Activated CD8-positive, alpha-beta T cell treated with anti-CD3 and anti-CD28 coated beads for 36 hours (primary cell): ENCODE measurements around the gene ABCC6. TPM values are rescaled to one million over a fixed set of nuclear protein-coding genes. Genes with fewer than 3 reads are reported as not detected.
"Not testable (repeated sequence)": the region's sequence is repeated elsewhere in the genome, so short reads cannot be mapped to it uniquely, and the experiment has no call there.

Experiments
- ATAC-seq: fragments of 200-7000 bp; cut with Tn5 transposase; one replicate; pipeline ENCODE4 v1.10.0; 2021; ENCODE audit warnings: mild to moderate bottlenecking, moderate library complexity
- CTCF ChIA-PET: fragments of 350-600 bp; sonication (Branson Sonifier 250); formaldehyde crosslinking; loops from one replicate; lab custom pipeline; 2021; ENCODE audit warnings: antibody characterized with exemption; lab: Charles Lee
- POLR2A ChIA-PET: fragments of 350-600 bp; sonication (Branson Sonifier 250); formaldehyde crosslinking; loops from one replicate; lab custom pipeline; 2021; ENCODE audit warnings: antibody characterized with exemption; lab: Charles Lee
- DNase-seq: peaks from one replicate; pipeline ENCODE4 v3.0.0-alpha.2; 2020
- H3K27ac Mint-ChIP-seq: one replicate; pipeline ENCODE4 v1.8.0; 2021; ENCODE audit warnings: mild to moderate bottlenecking, mixed read lengths
- H3K27me3 Mint-ChIP-seq: one replicate; pipeline ENCODE4 v1.8.0; 2021; ENCODE audit warnings: mixed read lengths
- H3K36me3 Mint-ChIP-seq: one replicate; pipeline ENCODE4 v1.8.0; 2021; ENCODE audit warnings: low read depth, mixed read lengths
- H3K4me1 Mint-ChIP-seq: one replicate; pipeline ENCODE4 v1.8.0; 2021; ENCODE audit warnings: low read depth, mixed read lengths
- H3K4me3 Mint-ChIP-seq: one replicate; pipeline ENCODE4 v1.8.0; 2021; ENCODE audit warnings: mild to moderate bottlenecking, moderate library complexity, mixed read lengths
- H3K9me3 Mint-ChIP-seq: one replicate; pipeline ENCODE4 v1.8.0; 2021; ENCODE audit warnings: mixed read lengths
- CTCF ChIP-seq: fragments of 200-600 bp; IDR thresholded peaks from one replicate; pipeline ENCODE4 v1.8.0; 2022; ENCODE audit warnings: antibody characterized with exemption, mild to moderate bottlenecking
- intact Hi-C: fragments of 100-400 bp; cut with micrococcal nuclease; formaldehyde crosslinking; loops from one replicate; pipeline ENCODE4 v1.10.0; 2022
- total RNA-seq, 2 experiments: library from RNA; stranded (reverse); gene quantifications; one replicate each; pipeline ENCODE4 v1.2.3, GENCODE V29; 2021

The ABCC6 gene
- total RNA-seq, 2 experiments from 2014 or later = not detected

- no peak for ATAC-seq
- no peak overlapping the region for H3K27ac Mint-ChIP-seq
- POLR2A ChIA-PET = no interaction called here
- H3K4me3 Mint-ChIP-seq = no peak overlapping the region
- CTCF ChIA-PET = no interaction called here
- intact Hi-C loops = no loop called here
- no peak for TF ChIP-seq CTCF
- no peaks in the 10 kb centered on the region for H3K27me3 Mint-ChIP-seq
- H3K4me1 Mint-ChIP-seq = peaks cover 2% of the 10 kb centered on the region
- no peak for DNase-seq
- peaks cover 10% of the 10 kb centered on the region for H3K9me3 Mint-ChIP-seq
- H3K36me3 Mint-ChIP-seq = no peaks in the 10 kb centered on the region
Measured at GRCh38 chr16:16154281-16154951, 68.9 kb downstream of the ABCC6 start.

GRCh38 chr16:16153000-16153399 is 70.3 kb downstream of the ABCC6 start:
- ATAC-seq, H3K27me3 Mint-ChIP-seq, H3K9me3 Mint-ChIP-seq, H3K27ac Mint-ChIP-seq, CTCF ChIA-PET, intact Hi-C loops, H3K4me3 Mint-ChIP-seq, POLR2A ChIA-PET, H3K36me3 Mint-ChIP-seq, DNase-seq, H3K4me1 Mint-ChIP-seq: not testable (repeated sequence)

- no peaks in the 10 kb centered on the region for H3K9me3 Mint-ChIP-seq
- H3K36me3 Mint-ChIP-seq = no peaks in the 10 kb centered on the region
- no peak for TF ChIP-seq CTCF
- CTCF ChIA-PET = no interaction called here
- H3K27me3 Mint-ChIP-seq = no peaks in the 10 kb centered on the region
- no peak overlapping the region for H3K4me3 Mint-ChIP-seq
- no peak overlapping the region for H3K27ac Mint-ChIP-seq
- POLR2A ChIA-PET = no interaction called here
- ATAC-seq = no peak
- intact Hi-C loops = no loop called here
- peaks cover 2% of the 10 kb centered on the region for H3K4me1 Mint-ChIP-seq
- DNase-seq = no peak
Measured at GRCh38 chr16:16151315-16151714, 72.0 kb downstream of the ABCC6 start.

GRCh38 chr16:16150878-16151152 is 72.5 kb downstream of the ABCC6 start:
- no peak for DNase-seq
- no peaks in the 10 kb centered on the region for H3K36me3 Mint-ChIP-seq
- ATAC-seq = no peak
- no peak overlapping the region for H3K27ac Mint-ChIP-seq
- no peaks in the 10 kb centered on the region for H3K27me3 Mint-ChIP-seq
- H3K9me3 Mint-ChIP-seq = no peaks in the 10 kb centered on the region
- ChIA-PET POLR2A (no interaction called here), CTCF (no interaction called here)
- peaks cover 2% of the 10 kb centered on the region for H3K4me1 Mint-ChIP-seq
- H3K4me3 Mint-ChIP-seq = no peak overlapping the region
- no peak for TF ChIP-seq CTCF
- intact Hi-C loops = no loop called here

GRCh38 chr16:16150117-16150877 is 73.0 kb downstream of the ABCC6 start:
- TF ChIP-seq CTCF = no peak
- Mint-ChIP-seq H3K27ac (no peak overlapping the region), H3K36me3 (peaks cover 4% of the 10 kb centered on the region), H3K9me3 (no peaks in the 10 kb centered on the region), H3K27me3 (no peaks in the 10 kb centered on the region), H3K4me3 (no peak overlapping the region), H3K4me1 (peaks cover 2% of the 10 kb centered on the region)
- intact Hi-C loops = no loop called here
- POLR2A ChIA-PET = no interaction called here
- no peak for DNase-seq
- CTCF ChIA-PET = no interaction called here
- ATAC-seq = no peak
